Panc1 (cell line): ENCODE results near the gene UBALD2. TPM values are rescaled to one million over a fixed set of nuclear protein-coding genes. Genes with fewer than 3 reads are reported as not detected.
"Not testable (repeated sequence)": the region's sequence is repeated elsewhere in the genome, so short reads cannot be mapped to it uniquely, and the experiment has no call there.

Experiments
- ATAC-seq: fragments of 200-7000 bp; cut with Tn5 transposase; 2 replicates; pipeline ENCODE4 v1.9.1; 2020; ENCODE audit warnings: mild to moderate bottlenecking, moderate library complexity
- BruUV-seq: library from RNA; stranded (reverse); fragments of 400-500 nt; replicated peaks from 2 replicates; lab custom pipeline; 2021; lab: Mats Ljungman, UMichigan
- CTCF ChIA-PET: fragments of 300-600 bp; sonication (Branson Sonifier 250); formaldehyde crosslinking; loops from one replicate; lab custom pipeline; 2022; ENCODE audit warnings: antibody characterized with exemption; lab: Charles Lee
- POLR2A ChIA-PET: fragments of 300-600 bp; sonication (Branson Sonifier 250); formaldehyde crosslinking; loops from one replicate; lab custom pipeline; 2022; ENCODE audit warnings: antibody characterized with exemption; lab: Charles Lee
- DNase-seq: peaks from one replicate; pipeline ENCODE4 v3.0.0-alpha.2; 2010; ENCODE audit warnings: low read depth, low spot score
- H3K27ac ChIP-seq: 2 replicates; pipeline ENCODE4 v1.5.1; 2011; ENCODE audit warnings: mild to moderate bottlenecking, low read length, inconsistent platforms
- H3K27me3 ChIP-seq: fragments of 200-500 bp; sonication (Bioruptor generic); 2 replicates; pipeline ENCODE4 v1.6.0; 2014; ENCODE audit warnings: low read length, inconsistent platforms; ENCODE audit not compliant: control insufficient read depth, insufficient read depth
- H3K36me3 ChIP-seq: fragments of 200-500 bp; sonication (Bioruptor generic); 2 replicates; pipeline ENCODE4 v1.5.1; 2014; ENCODE audit warnings: inconsistent platforms, mild to moderate bottlenecking, low read length, moderate library complexity; ENCODE audit not compliant: control insufficient read depth, insufficient read depth
- H3K4me1 ChIP-seq: 2 replicates; pipeline ENCODE4 v1.5.1; 2011; ENCODE audit warnings: inconsistent platforms, mild to moderate bottlenecking, low read length, moderate library complexity; ENCODE audit not compliant: control insufficient read depth, insufficient read depth
- H3K4me3 ChIP-seq, 2 experiments: 2 replicates each; pipeline ENCODE4 v1.5.1; 2011 to 2012; ENCODE audit warnings: low read depth in 2 of 2, low read length in 2 of 2, mild to moderate bottlenecking in 2 of 2, inconsistent platforms in 1 of 2, moderate library complexity in 1 of 2
- H3K9me3 ChIP-seq: fragments of 200-500 bp; sonication (Bioruptor generic); 2 replicates; pipeline ENCODE4 v1.5.1; 2014; ENCODE audit warnings: low read depth, mild to moderate bottlenecking, inconsistent platforms, low read length, moderate library complexity; ENCODE audit not compliant: control insufficient read depth, insufficient read depth
- CTCF ChIP-seq: fragments of 450-650 bp; IDR thresholded peaks from 2 replicates; pipeline ENCODE4 v1.5.1; 2017; ENCODE audit warnings: mild to moderate bottlenecking
- POLR2AphosphoS5 ChIP-seq: IDR thresholded peaks from 2 replicates; pipeline ENCODE4 v1.6.1; 2012; ENCODE audit warnings: mild to moderate bottlenecking, low read depth, low read length, moderate library complexity
- REST ChIP-seq, 2 experiments: IDR thresholded peaks; 2 replicates each; pipeline ENCODE4 v1.6.1; 2011 to 2012; ENCODE audit warnings: low read depth in 2 of 2, control low read depth in 1 of 2, low read length in 1 of 2, mild to moderate bottlenecking in 1 of 2, moderate library complexity in 1 of 2; ENCODE audit not compliant: insufficient read depth in 1 of 2
- SIN3A ChIP-seq: IDR thresholded peaks from 2 replicates; pipeline ENCODE4 v1.6.1; 2012; ENCODE audit warnings: low read depth, mild to moderate bottlenecking, low read length, moderate library complexity, borderline replicate concordance; ENCODE audit not compliant: insufficient read depth
- TCF7L2 ChIP-seq: IDR thresholded peaks from 2 replicates; pipeline ENCODE4 v1.6.1; 2011; ENCODE audit warnings: mild to moderate bottlenecking, low read depth, low read length, inconsistent platforms
- in situ Hi-C: cut with HindIII; loops from 2 replicates; pipeline ENCODE4 v1.10.0; 2016; ENCODE audit warnings: low sequenced_read_pairs, low pct_unique_long_range_greater_than_20kb
- intact Hi-C: fragments of 100-400 bp; cut with micrococcal nuclease; formaldehyde crosslinking; loops from one replicate; pipeline ENCODE4 v1.10.0; 2022; ENCODE audit not compliant: unreplicated experiment
- total RNA-seq: library from RNA; stranded (reverse); gene quantifications from one replicate; pipeline ENCODE4 v1.2.1, GENCODE V29; 2021; ENCODE audit not compliant: unreplicated experiment

UBALD2 gene
- total RNA-seq, 1 experiment from 2014 or later: 30.0 TPM

GRCh38 chr17:76243826-76244679 is 21.1 kb upstream of the UBALD2 start:
- H3K27me3 ChIP-seq: peaks cover 5% of the 10 kb centered on the region
- in situ Hi-C loops (no loop called here), intact Hi-C loops (no loop called here)
- ChIA-PET POLR2A (no interaction called here), CTCF (interaction anchor here (0.6 kb wide), 1 partner anchor 12 kb away, joined by 4 read pairs; no protein-coding TSS in a partner anchor)
- no peaks in the 10 kb centered on the region for H3K36me3 ChIP-seq
- no peak overlapping the region for H3K4me3 ChIP-seq
- TF ChIP-seq POLR2AphosphoS5: no peak
- TF ChIP-seq REST (IDR thresholded peaks at IDR 0.05; ENCODE audit: insufficient read depth in 1 of 2, low read depth in 2 of 2, low read length in 1 of 2): no peak
- no peak for TF ChIP-seq SIN3A
- no peak for TF ChIP-seq CTCF
- TF ChIP-seq TCF7L2: no peak
- DNase-seq (no peak), ATAC-seq (no peak)
- peaks cover 4% of the 10 kb centered on the region; the same call in 1 of the 2 replicates for H3K4me1 ChIP-seq
- no peak overlapping the region for H3K27ac ChIP-seq
- no peaks in the 10 kb centered on the region for H3K9me3 ChIP-seq
- no TSS peak for BruUV-seq

- POLR2A ChIA-PET: interaction anchor here (0.6 kb wide), 1 partner anchor 10 kb away, joined by 3 read pairs; no protein-coding TSS in a partner anchor
- BruUV-seq, DNase-seq, in situ Hi-C loops, H3K27me3 ChIP-seq, H3K4me1 ChIP-seq, CTCF ChIA-PET, H3K4me3 ChIP-seq, H3K27ac ChIP-seq, ATAC-seq, H3K9me3 ChIP-seq, intact Hi-C loops, H3K36me3 ChIP-seq: not testable (repeated sequence)
Observed at GRCh38 chr17:76244721-76245120, 20.4 kb upstream of the UBALD2 start.
